NCI-H2196 (cell line): Measurements from ENCODE around the gene PIP4K2B.

Source experiments
- DNase-seq: peaks from one replicate; lab custom pipeline; 2025; ENCODE audit not compliant: unreplicated experiment; lab: John Stamatoyannopoulos, UW

Gene PIP4K2B

DNA sequence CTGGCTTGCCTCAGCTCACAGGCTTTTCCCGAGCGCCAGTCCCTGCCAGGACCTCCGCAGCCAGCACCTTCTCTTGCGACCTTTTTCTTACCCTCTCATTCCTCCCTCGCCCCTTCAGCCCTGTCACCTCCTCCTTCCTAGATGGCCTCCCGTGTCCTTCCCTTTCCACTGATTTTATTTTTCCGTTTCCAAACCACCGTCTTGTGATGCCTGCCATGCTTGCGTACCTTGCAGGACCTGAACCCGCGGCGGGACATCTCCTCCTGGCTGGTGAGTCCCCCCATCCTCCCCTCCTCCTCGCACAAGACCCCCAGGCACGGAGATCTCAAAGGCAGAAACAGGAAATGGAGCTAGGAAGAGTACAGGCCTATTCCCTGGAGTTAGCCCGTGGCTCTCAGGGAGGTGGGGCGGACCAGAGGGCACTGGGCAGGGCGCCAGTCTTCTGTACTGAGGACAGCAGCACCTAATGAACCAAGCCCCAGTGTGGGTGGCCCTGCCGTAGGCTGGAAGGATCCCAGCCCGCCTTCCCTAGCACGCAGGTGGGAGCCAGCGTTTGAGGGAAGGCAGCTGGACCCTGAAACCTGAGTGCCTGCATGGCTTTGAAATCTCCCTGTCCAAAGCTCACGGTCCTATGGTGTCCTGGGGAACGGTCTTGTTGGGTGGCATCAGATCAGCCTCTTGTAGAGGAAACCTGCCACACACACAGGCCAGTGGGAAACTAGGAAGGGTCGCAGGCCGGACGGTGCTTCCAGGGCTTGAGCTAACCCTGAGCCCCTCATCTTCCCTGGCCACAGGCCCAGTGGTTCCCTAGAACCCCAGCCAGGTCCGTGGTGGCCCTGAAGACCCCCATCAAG lies 68.6 kb downstream of the PIP4K2B start:
- peak; percentile 48 for DNase-seq

- DNase-seq = peak; percentile 74
These were observed 69.3 kb downstream of the PIP4K2B start, which contains the start of gene CISD3 for GRCh38 chr17:38729886-38730525. Gene CISD3, plus strand, starts transcription at chr17:38730341. Its CDS starts 18 bp downstream, at chr17:38730359.

- no peak for DNase-seq
These were observed 69.9 kb downstream of the PIP4K2B start for GRCh38 chr17:38729368-38729885.

GRCh38 chr17:38728290-38728831 lies 71.0 kb downstream of the PIP4K2B start:
- no peak for DNase-seq

DNA sequence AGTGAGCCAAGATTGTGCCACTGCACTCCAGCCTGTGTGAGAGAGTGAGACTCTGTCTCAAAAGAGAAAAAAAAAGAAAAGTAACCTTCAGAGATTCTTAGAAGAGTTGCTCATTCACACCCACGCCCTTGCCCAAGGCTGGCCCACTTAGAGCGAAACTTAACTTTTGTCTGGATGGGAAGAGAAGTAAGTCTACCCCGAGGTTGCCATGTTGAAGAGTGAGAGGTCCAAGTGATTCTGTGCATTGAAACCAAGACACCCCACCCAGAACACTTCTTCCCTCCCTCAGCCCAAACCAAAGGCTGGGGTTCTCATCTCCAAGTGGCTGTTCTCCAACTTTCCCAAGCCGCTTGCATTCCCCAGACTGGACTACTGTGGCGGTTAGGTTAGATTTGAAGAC lies 71.6 kb downstream of the PIP4K2B start:
- DNase-seq = no peak

DNA sequence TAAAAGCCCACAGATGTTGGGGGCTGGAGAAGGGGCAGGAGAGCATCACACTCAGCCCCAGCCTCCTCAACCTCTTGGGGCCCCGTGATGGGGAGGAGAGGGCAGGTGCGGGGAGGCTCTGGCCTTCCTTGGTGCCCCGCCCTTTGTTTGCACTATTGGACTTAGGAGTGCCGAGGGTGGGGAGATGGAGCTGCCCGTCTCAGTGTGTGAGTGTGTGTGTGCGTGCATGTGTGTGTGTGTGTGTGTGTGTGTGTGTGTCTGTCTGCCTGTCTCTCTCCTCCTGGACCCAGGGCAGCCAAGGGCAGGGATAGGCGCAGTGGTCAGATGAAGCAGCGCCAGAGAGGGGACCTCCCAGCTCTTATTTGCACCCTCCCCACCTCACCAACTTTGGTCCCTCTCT lies 73.2 kb downstream of the PIP4K2B start:
- peak; percentile 26 for DNase-seq

DNA sequence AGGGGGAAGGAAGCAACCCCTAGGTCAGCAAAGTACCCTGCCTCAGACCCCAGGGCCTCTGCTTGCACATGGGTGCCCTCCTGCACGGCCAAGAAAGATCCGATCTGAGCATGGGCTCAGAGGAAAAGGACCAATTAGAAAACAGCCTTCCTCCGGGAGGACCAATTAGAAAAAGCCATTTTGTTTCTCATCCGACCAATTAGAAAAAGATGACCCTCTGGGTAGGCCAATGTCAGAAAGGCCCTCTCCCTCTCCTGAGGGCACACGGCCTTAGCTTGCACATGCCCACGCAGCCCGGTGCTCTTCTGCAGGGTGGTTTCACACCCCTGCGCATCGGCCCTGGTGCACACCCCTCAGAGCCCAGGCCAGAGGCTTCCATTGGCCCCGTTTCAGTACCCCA lies 74.3 kb downstream of the PIP4K2B start:
- peak; percentile 51 for DNase-seq

- DNase-seq = peak; percentile 66
These were observed 74.9 kb downstream of the PIP4K2B start for GRCh38 chr17:38724337-38724988.

DNA sequence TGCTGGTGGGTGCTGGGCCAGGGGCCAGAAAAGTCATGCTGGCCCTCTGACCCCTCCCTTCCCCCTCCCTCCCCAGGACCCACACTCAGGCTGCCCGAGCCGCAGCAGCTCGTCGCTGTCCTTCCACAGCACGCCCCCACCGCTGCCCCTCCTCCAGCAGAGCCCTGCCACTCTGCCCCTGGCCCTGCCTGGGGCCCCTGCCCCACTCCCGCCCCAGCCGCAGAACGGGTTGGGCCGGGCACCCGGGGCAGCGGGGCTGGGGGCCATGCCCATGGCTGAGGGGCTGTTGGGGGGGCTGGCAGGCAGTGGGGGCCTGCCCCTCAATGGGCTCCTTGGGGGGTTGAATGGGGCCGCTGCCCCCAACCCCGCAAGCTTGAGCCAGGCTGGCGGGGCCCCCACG lies 77.6 kb downstream of the PIP4K2B start:
- no peak for DNase-seq

GRCh38 chr17:38720941-38721340 lies 78.4 kb downstream of the PIP4K2B start:
- no peak for DNase-seq

DNA sequence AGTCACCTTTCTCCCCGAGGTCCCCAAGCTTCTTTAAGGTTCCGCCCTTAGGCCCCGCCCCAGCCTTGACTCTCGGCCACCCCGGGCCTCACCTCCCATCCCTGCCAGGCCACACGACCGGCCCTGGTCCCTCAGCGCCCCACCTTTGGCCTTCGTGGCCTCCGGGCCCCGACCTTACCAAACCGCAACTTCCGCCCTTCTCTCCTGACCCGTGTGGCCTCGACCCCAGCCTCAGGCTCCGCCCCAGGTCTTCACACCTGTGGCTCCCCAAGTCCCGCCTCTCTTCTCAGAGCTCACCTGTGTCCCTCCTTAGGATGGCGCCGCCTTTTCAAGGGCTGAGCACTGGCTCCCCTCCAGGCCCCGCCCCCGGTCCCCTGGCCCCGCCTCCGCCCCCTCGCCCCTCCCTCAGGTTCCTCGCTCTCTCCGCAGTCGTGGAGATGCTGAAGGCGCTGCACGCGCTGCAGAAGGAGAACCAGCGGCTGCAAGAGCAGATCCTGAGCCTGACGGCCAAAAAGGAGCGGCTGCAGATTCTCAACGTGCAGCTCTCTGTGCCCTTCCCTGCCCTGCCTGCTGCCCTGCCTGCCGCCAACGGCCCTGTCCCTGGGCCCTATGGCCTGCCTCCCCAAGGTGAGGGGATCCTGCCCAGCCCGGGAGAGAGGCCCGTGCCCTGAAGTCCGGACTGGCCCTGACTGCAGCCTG lies 79.3 kb downstream of the PIP4K2B start:
- no peak for DNase-seq

DNA sequence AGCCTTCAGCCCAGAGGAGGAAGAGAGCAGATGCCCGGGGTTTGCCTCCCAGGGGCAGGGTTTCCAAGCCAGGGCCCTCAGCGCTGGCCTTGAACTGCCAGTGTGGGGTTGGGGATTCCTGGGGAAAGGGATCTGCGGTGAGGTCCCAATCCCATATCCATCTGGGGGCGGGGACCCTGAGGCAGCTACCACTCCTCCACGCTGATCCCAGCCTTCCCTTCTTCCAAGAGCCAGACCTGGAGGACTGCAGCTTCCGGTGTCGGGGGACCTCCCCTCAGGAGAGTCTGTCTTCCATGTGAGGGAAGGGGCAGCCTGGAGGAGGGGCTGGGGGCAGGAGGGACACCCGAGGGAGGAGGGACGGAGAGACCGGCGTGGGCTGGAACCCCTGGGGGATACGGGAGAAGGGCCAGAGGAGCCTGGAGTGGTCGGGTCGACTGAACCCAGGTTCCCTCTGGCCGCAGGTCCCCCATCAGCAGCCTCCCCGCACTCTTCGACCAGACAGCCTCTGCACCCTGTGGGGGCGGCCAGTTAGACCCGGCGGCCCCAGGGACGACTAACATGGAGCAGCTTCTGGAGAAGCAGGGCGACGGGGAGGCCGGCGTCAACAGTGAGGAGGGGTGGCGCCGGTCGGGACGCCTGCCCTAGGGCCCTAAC lies 79.9 kb downstream of the PIP4K2B start:
- DNase-seq = no peak

DNA sequence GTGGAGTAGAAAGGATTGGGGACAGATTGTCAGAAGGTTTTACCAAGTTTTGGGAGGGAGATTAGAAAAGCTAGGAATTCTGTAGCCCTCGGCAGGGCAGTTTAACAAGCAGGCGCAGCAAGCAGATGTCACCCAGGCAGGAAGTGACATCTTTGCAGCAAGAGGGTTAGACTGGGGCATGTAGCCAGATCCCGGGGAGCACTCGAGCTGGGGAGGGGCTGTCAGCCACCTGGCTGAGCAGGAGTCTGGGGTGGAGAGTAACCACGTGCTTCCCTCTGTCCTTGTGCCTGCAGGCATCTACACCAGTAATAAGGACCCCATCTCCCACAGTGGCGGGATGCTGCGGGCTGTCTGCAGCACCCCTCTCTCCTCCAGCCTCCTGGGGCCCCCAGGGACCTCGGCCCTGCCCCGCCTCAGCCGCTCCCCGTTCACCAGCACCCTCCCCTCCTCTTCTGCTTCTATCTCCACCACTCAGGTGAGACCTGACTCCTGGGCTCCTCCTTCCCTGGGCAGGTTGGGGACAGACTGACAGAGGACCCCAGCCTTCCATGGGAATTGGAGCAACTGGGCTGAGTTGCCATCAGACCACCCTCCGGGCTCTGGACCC lies 82.1 kb downstream of the PIP4K2B start:
- DNase-seq = no peak

- DNase-seq = no peak
These were observed 82.9 kb downstream of the PIP4K2B start for GRCh38 chr17:38716368-38717005.
